GM19438 (cell line): ENCODE measurements around the gene RAP1GAP2.
"Not testable (repeated sequence)": the region's sequence is repeated elsewhere in the genome, so short reads cannot be mapped to it uniquely, and the experiment has no call there.

Source experiments
- ATAC-seq: cut with Tn5 transposase; IDR thresholded peaks from one replicate; pipeline ENCODE4 v1.9.1; 2021; ENCODE audit warnings: low read depth; ENCODE audit not compliant: unreplicated experiment

RAP1GAP2 gene

GRCh38 chr17:2986925-2987324, 190.7 kb downstream of the RAP1GAP2 start:
- no peak for ATAC-seq

GRCh38 chr17:2989396-2989795, 193.2 kb downstream of the RAP1GAP2 start:
- not testable (repeated sequence) for ATAC-seq

GRCh38 chr17:2989855-2990254, 193.6 kb downstream of the RAP1GAP2 start:
- ATAC-seq: no peak

- ATAC-seq: no peak
These were observed 194.2 kb downstream of the RAP1GAP2 start for GRCh38 chr17:2990396-2990795.

GRCh38 chr17:2991396-2992180, 195.3 kb downstream of the RAP1GAP2 start:
- ATAC-seq: not testable (repeated sequence)

GRCh38 chr17:2994441-2994840, 198.2 kb downstream of the RAP1GAP2 start:
- ATAC-seq: no peak

- ATAC-seq: no peak
These were observed 199.1 kb downstream of the RAP1GAP2 start for GRCh38 chr17:2995377-2995776.

- ATAC-seq: no peak
These were observed 199.9 kb downstream of the RAP1GAP2 start for GRCh38 chr17:2995886-2996809.

GRCh38 chr17:2996810-2997670, 200.8 kb downstream of the RAP1GAP2 start:
- no peak for ATAC-seq

GRCh38 chr17:2998469-2998901, 202.2 kb downstream of the RAP1GAP2 start:
- not testable (repeated sequence) for ATAC-seq

- peak; percentile 70 for ATAC-seq
These were observed 206.5 kb downstream of the RAP1GAP2 start for GRCh38 chr17:3002538-3003295.

- ATAC-seq: no peak
These were observed 207.3 kb downstream of the RAP1GAP2 start for GRCh38 chr17:3003296-3004149.

GRCh38 chr17:3004150-3004801, 208.0 kb downstream of the RAP1GAP2 start:
- no peak for ATAC-seq

- ATAC-seq: no peak
These were observed 208.7 kb downstream of the RAP1GAP2 start for GRCh38 chr17:3004925-3005324.

GRCh38 chr17:3005696-3006095, 209.5 kb downstream of the RAP1GAP2 start:
- no peak for ATAC-seq

- no peak for ATAC-seq
These were observed 210.6 kb downstream of the RAP1GAP2 start for GRCh38 chr17:3006801-3007200.

- no peak for ATAC-seq
These were observed 211.4 kb downstream of the RAP1GAP2 start for GRCh38 chr17:3007651-3008121.
